HUES6 (cell line): ENCODE data around the gene ADH1C.

Experiments used
- H3K27ac ChIP-seq: 2 replicates; pipeline ENCODE4 v1.7.0; 2013; ENCODE audit warnings: low read depth, mild to moderate bottlenecking, low read length, inconsistent platforms
- H3K27me3 ChIP-seq: 2 replicates; pipeline ENCODE4 v1.6.1; 2013; ENCODE audit warnings: low read length; ENCODE audit not compliant: control insufficient read depth, insufficient read depth
- H3K36me3 ChIP-seq: 2 replicates; pipeline ENCODE4 v1.6.1; 2013; ENCODE audit warnings: low read length; ENCODE audit not compliant: control insufficient read depth, insufficient read depth
- H3K4me1 ChIP-seq: 2 replicates; pipeline ENCODE4 v1.6.1; 2013; ENCODE audit warnings: low read length; ENCODE audit not compliant: control insufficient read depth, insufficient read depth
- H3K4me3 ChIP-seq: 2 replicates; pipeline ENCODE4 v1.5.1; 2013; ENCODE audit warnings: low read depth, low read length
- H3K9ac ChIP-seq: one replicate; pipeline ENCODE4 v1.6.1; 2013; ENCODE audit warnings: mild to moderate bottlenecking, low read length
- H3K9me3 ChIP-seq: 2 replicates; pipeline ENCODE4 v1.6.1; 2013; ENCODE audit warnings: low read depth, low read length; ENCODE audit not compliant: control insufficient read depth, insufficient read depth

The ADH1C gene

GRCh38 chr4:99352602-99353537, at the start of gene ADH1C:
Gene ADH1C (minus strand): TSS chr4:99352746. CDS start chr4:99352675, 71 bp downstream.
- no peak within 1 kb of the TSS for H3K4me3 ChIP-seq
- H3K9me3 ChIP-seq = peaks cover 7% of the 10 kb centered on the region; the same call in 1 of the 2 replicates
- no peak within 1 kb of the TSS for H3K27ac ChIP-seq
- no peaks in the 10 kb centered on the region for H3K36me3 ChIP-seq
- H3K4me1 ChIP-seq = no peaks in the 10 kb centered on the region
- no peaks in the 10 kb centered on the region for H3K27me3 ChIP-seq
- no peak within 1 kb of the TSS for H3K9ac ChIP-seq

- Histone ChIP-seq H3K4me1 (no peaks in the 10 kb centered on the region), H3K4me3 (no peak overlapping the region)
These were observed 48.3 kb upstream of the ADH1C start for GRCh38 chr4:99400831-99401230.

GRCh38 chr4:99399017-99399416, 46.5 kb upstream of the ADH1C start:
- Histone ChIP-seq H3K36me3 (no peaks in the 10 kb centered on the region), H3K27ac (no peak overlapping the region), H3K4me3 (no peak overlapping the region), H3K4me1 (no peaks in the 10 kb centered on the region), H3K9ac (no peak overlapping the region), H3K9me3 (peaks cover 4% of the 10 kb centered on the region; the same call in 1 of the 2 replicates), H3K27me3 (no peaks in the 10 kb centered on the region)

More at GRCh38 chr4:99400831-99401230, 48.3 kb upstream of the ADH1C start:
- H3K27me3 ChIP-seq = no peaks in the 10 kb centered on the region
- H3K9ac ChIP-seq = no peak overlapping the region
- H3K36me3 ChIP-seq = no peaks in the 10 kb centered on the region
- no peak overlapping the region for H3K27ac ChIP-seq
- peaks cover 4% of the 10 kb centered on the region; the same call in 1 of the 2 replicates for H3K9me3 ChIP-seq

GRCh38 chr4:99395595-99396364, 43.2 kb upstream of the ADH1C start:
- Histone ChIP-seq H3K9ac (no peak overlapping the region), H3K36me3 (no peaks in the 10 kb centered on the region), H3K27ac (no peak overlapping the region), H3K27me3 (no peaks in the 10 kb centered on the region), H3K4me3 (no peak overlapping the region), H3K9me3 (peaks cover 4% of the 10 kb centered on the region; the same call in 1 of the 2 replicates), H3K4me1 (no peaks in the 10 kb centered on the region)

- no peak overlapping the region for H3K4me3 ChIP-seq
- H3K36me3 ChIP-seq = no peaks in the 10 kb centered on the region
- peaks cover 4% of the 10 kb centered on the region; the same call in 1 of the 2 replicates for H3K9me3 ChIP-seq
- no peaks in the 10 kb centered on the region for H3K4me1 ChIP-seq
- no peak overlapping the region for H3K9ac ChIP-seq
- no peaks in the 10 kb centered on the region for H3K27me3 ChIP-seq
- no peak overlapping the region for H3K27ac ChIP-seq
These were observed 42.4 kb upstream of the ADH1C start for GRCh38 chr4:99394896-99395295.

GRCh38 chr4:99390055-99390454, 37.5 kb upstream of the ADH1C start:
- Histone ChIP-seq H3K4me1 (no peaks in the 10 kb centered on the region), H3K9me3 (no peaks in the 10 kb centered on the region), H3K9ac (no peak overlapping the region), H3K27me3 (no peaks in the 10 kb centered on the region), H3K36me3 (no peaks in the 10 kb centered on the region), H3K4me3 (no peak overlapping the region), H3K27ac (no peak overlapping the region)

- Histone ChIP-seq H3K27ac (no peak overlapping the region), H3K36me3 (no peaks in the 10 kb centered on the region), H3K27me3 (no peaks in the 10 kb centered on the region), H3K4me1 (no peaks in the 10 kb centered on the region), H3K9ac (no peak overlapping the region), H3K9me3 (no peaks in the 10 kb centered on the region), H3K4me3 (no peak overlapping the region)
These were observed 37.1 kb upstream of the ADH1C start for GRCh38 chr4:99389606-99390005.

GRCh38 chr4:99383833-99384392, 31.4 kb upstream of the ADH1C start:
- H3K4me3 ChIP-seq = no peak overlapping the region
- no peak overlapping the region for H3K9ac ChIP-seq
- H3K9me3 ChIP-seq = no peaks in the 10 kb centered on the region
- H3K36me3 ChIP-seq = no peaks in the 10 kb centered on the region
- H3K4me1 ChIP-seq = no peaks in the 10 kb centered on the region
- H3K27ac ChIP-seq = no peak overlapping the region
- H3K27me3 ChIP-seq = no peaks in the 10 kb centered on the region

GRCh38 chr4:99383399-99383798, 30.9 kb upstream of the ADH1C start:
- no peak overlapping the region for H3K27ac ChIP-seq
- H3K4me3 ChIP-seq = no peak overlapping the region
- H3K9ac ChIP-seq = no peak overlapping the region

GRCh38 chr4:99382745-99383360, 30.3 kb upstream of the ADH1C start:
- H3K27ac ChIP-seq = no peak overlapping the region
- no peak overlapping the region for H3K4me3 ChIP-seq
- H3K27me3 ChIP-seq = no peaks in the 10 kb centered on the region
- no peaks in the 10 kb centered on the region for H3K9me3 ChIP-seq
- H3K9ac ChIP-seq = no peak overlapping the region
- no peaks in the 10 kb centered on the region for H3K36me3 ChIP-seq
- no peaks in the 10 kb centered on the region for H3K4me1 ChIP-seq

More at GRCh38 chr4:99383399-99383798, 30.9 kb upstream of the ADH1C start:
- Histone ChIP-seq H3K36me3 (no peaks in the 10 kb centered on the region), H3K27me3 (no peaks in the 10 kb centered on the region), H3K4me1 (no peaks in the 10 kb centered on the region), H3K9me3 (no peaks in the 10 kb centered on the region)
